Transverse colon (tissue), 4 donors: ENCODE measurements around the gene ATP2B3.

Experiments used
- EP300 ChIP-seq: sonication (generic); formaldehyde crosslinking; IDR thresholded peaks from one replicate; pipeline ENCODE4 v1.6.1; 2017; ENCODE audit warnings: antibody characterized with exemption, low read depth
- POLR2AphosphoS5 ChIP-seq, 3 donors: sonication (generic); formaldehyde crosslinking; IDR thresholded peaks; one replicate each; pipeline ENCODE4 v1.6.1; 2016; ENCODE audit warnings: antibody characterized with exemption in 3 of 3
- TF ChIP-seq, protein P1 (sequence below), 5 experiments: fragments of 200-600 bp in 3 of 5; fragments of 450-650 bp in 2 of 5; sonication (generic) in 3 of 5; IDR thresholded peaks; 1 replicate in 2 of 5; 2 replicates in 3 of 5; pipeline ENCODE4 v1.5.1; 2016 to 2017; ENCODE audit warnings: antibody characterized with exemption in 5 of 5, inconsistent platforms in 3 of 5, mild to moderate bottlenecking in 2 of 5, moderate library complexity in 1 of 5

- no peak for TF ChIP-seq POLR2AphosphoS5 (IDR thresholded peaks at IDR 0.05)
- TF ChIP-seq, protein P1, sequence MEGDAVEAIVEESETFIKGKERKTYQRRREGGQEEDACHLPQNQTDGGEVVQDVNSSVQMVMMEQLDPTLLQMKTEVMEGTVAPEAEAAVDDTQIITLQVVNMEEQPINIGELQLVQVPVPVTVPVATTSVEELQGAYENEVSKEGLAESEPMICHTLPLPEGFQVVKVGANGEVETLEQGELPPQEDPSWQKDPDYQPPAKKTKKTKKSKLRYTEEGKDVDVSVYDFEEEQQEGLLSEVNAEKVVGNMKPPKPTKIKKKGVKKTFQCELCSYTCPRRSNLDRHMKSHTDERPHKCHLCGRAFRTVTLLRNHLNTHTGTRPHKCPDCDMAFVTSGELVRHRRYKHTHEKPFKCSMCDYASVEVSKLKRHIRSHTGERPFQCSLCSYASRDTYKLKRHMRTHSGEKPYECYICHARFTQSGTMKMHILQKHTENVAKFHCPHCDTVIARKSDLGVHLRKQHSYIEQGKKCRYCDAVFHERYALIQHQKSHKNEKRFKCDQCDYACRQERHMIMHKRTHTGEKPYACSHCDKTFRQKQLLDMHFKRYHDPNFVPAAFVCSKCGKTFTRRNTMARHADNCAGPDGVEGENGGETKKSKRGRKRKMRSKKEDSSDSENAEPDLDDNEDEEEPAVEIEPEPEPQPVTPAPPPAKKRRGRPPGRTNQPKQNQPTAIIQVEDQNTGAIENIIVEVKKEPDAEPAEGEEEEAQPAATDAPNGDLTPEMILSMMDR (IDR thresholded peaks at IDR 0.05) = no peak
- TF ChIP-seq EP300 = no peak
Measured at GRCh38 chrX:153598541-153599191, 81.2 kb downstream of the ATP2B3 start, which contains the start of gene CCNQ.
